Measurements from ENCODE around the gene HIF3A. TPM values are rescaled to one million over a fixed set of nuclear protein-coding genes. Genes with fewer than 3 reads are reported as not detected.

Gene HIF3A
- total RNA-seq, 2 donors from 2014 or later: 42.8 to 97.6 TPM

GRCh38 chr19:46387713-46388130 lies 90.9 kb downstream of the HIF3A start:
- H3K36me3 ChIP-seq: peaks cover 3 to 25% of the 10 kb centered on the region in 2 donors

DNA sequence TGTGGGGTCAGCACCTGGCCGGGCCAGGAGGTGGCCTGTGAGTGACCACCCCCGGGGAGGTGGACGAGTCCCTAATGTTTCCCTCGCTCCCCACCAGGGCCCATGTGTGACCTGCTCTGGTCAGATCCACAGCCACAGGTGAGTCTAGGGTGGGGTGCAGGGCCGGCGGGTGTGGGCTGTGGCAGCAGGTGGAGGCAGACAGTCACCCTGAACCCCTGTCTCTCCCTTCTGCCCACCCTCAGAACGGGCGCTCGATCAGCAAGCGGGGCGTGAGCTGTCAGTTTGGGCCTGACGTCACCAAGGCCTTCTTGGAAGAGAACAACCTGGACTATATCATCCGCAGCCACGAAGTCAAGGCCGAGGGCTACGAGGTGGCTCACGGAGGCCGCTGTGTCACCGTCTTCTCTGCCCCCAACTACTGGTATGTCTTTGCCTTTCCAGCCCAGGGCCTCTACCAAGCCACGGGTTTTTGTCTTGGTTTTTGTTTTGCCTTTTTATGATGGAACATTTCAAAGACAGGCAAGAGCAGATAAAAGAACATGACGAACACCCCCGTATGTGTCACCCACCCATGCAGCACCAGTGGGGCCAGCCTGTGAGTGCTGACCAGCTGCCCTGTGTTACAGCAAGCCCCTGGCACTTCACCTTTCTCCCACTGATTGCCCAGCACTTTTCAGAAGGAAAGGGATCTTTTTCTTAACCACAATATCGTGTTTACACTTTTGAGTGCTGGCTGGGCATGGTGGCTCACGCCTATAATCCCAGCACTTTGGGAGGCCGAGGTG lies 91.7 kb downstream of the HIF3A start:
- Histone ChIP-seq H3K27me3 (replicated peaks; ENCODE audit: insufficient read depth) (no peaks in the 10 kb centered on the region), H3K4me1 (replicated peaks) (no peaks in the 10 kb centered on the region), H3K27ac (no peak overlapping the region), H3K4me3 (no peak overlapping the region), H3K36me3 (peaks cover 3 to 25% of the 10 kb centered on the region in 2 donors), H3K9me3 (no peaks in the 10 kb centered on the region)
- intact Hi-C loops (cut with DNase I): no loop called here
- TF ChIP-seq CTCF (IDR thresholded peaks at IDR 0.05): no peak
- 87% methylated on average over 25 of the region's 25 CpGs for WGBS
- no peak for DNase-seq (ENCODE audit: low spot score)

More at GRCh38 chr19:46387713-46388130, 90.9 kb downstream of the HIF3A start:
- TF ChIP-seq CTCF (IDR thresholded peaks at IDR 0.05): no peak
- TF ChIP-seq POLR2A (IDR thresholded peaks at IDR 0.05): no peak
- no peak for TF ChIP-seq POLR2AphosphoS5 (IDR thresholded peaks at IDR 0.05)
- no peak for DNase-seq (ENCODE audit: low spot score)
- intact Hi-C loops (cut with DNase I): no loop called here
- H3K27me3 ChIP-seq (replicated peaks; ENCODE audit: insufficient read depth): no peaks in the 10 kb centered on the region
- no peaks in the 10 kb centered on the region for H3K4me1 ChIP-seq (replicated peaks)
- WGBS: 90% methylated on average over 10 of the region's 10 CpGs
- H3K9me3 ChIP-seq: no peaks in the 10 kb centered on the region
- no peak overlapping the region for H3K27ac ChIP-seq
- no peak overlapping the region for H3K4me3 ChIP-seq

DNA sequence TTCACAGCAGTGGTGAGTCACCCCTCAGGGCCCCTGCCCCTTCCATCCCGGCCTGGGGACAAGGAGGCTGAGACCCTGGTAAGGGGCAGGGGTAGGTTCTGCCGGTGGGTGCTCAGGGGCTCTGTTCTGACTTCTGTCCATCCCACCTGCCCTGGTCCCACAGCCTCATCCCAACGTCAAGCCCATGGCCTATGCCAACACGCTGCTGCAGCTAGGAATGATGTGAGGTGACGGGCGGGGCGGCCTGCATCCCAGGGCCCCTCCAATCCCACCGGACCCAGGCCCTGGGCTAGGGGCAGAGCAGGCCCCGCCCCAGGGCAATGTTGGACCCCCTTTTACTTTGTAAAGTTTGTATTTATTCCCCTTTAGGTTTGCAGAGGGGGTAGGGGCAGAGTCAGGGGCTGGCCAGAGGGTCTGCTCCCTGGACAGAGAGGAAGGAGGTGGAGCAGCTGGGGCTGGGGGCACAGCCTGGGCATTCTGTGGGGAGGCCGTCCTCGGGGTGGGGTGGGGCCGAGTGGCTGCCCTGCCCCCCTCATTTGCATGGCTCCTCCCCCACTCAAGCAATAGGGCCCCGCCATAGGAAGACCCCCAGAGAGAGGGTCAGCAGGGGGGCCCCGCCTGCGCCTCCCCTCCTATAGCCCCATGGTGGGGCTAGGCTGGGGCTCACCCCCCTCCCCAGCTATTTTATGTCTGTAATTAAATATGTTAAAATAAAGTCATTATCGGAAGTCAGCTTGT lies 93.4 kb downstream of the HIF3A start:
- intact Hi-C loops (cut with DNase I): no loop called here

DNA sequence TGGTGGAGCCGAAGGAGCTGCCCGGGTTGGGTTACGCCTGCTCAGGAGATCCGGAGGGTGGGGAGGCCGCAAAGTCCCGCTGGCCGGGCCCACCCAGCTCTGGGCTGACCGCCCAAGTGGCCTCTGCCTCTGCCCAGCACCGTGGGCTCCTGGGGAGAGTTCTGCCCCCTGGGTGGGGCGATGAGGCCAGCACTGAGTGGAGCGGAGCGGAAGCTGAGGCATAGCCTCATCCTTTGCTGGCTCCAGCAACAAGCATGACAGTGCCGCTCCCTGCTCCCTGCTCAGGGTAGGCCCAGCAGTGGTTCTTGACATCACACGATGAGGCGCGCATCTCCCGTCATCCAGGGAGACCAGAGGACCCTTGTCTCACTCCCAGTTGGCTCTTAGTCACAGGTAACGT lies 94.0 kb downstream of the HIF3A start:
- Histone ChIP-seq H3K4me3 (no peak overlapping the region), H3K9me3 (no peaks in the 10 kb centered on the region), H3K4me1 (replicated peaks) (no peaks in the 10 kb centered on the region), H3K27me3 (replicated peaks; ENCODE audit: insufficient read depth) (no peaks in the 10 kb centered on the region), H3K36me3 (peaks cover 3 to 16% of the 10 kb centered on the region in 2 donors), H3K27ac (no peak overlapping the region)
- intact Hi-C loops (cut with DNase I): no loop called here
- TF ChIP-seq POLR2AphosphoS5 (IDR thresholded peaks at IDR 0.05) (no peak), POLR2A (IDR thresholded peaks at IDR 0.05) (no peak), CTCF (IDR thresholded peaks at IDR 0.05) (no peak)
- 85% methylated on average over 18 of the region's 18 CpGs for WGBS
- no peak for DNase-seq (ENCODE audit: low spot score)

More for the DNA sequence above, 93.4 kb downstream of the HIF3A start:
- TF ChIP-seq POLR2A (IDR thresholded peaks at IDR 0.05) (no peak), POLR2AphosphoS5 (IDR thresholded peaks at IDR 0.05) (no peak), CTCF (IDR thresholded peaks at IDR 0.05) (no peak)
- H3K4me3 ChIP-seq: no peak overlapping the region
- no peak overlapping the region for H3K27ac ChIP-seq
- no peak for DNase-seq (ENCODE audit: low spot score)
- no peaks in the 10 kb centered on the region for H3K4me1 ChIP-seq (replicated peaks)
- H3K36me3 ChIP-seq: peaks cover 3 to 16% of the 10 kb centered on the region in 2 donors
- H3K27me3 ChIP-seq (replicated peaks; ENCODE audit: insufficient read depth): no peaks in the 10 kb centered on the region
- H3K9me3 ChIP-seq: no peaks in the 10 kb centered on the region
- WGBS: 92% methylated on average over 16 of the region's 16 CpGs
